Upper lobe of right lung (tissue), 1 donor: ENCODE measurements around the gene PARD3. TPM values are rescaled to one million over a fixed set of nuclear protein-coding genes. Genes with fewer than 3 reads are reported as not detected.
"Not testable (repeated sequence)": the region's sequence is repeated elsewhere in the genome, so short reads cannot be mapped to it uniquely, and the experiment has no call there.

Experiments
- ATAC-seq: fragments of 200-7000 bp; cut with Tn5 transposase; one replicate; pipeline ENCODE4 v1.9.1; 2020; ENCODE audit warnings: mild to moderate bottlenecking, moderate library complexity
- DNase-seq: peaks from one replicate; pipeline ENCODE4 v3.0.0-alpha.2; 2020
- H3K27ac ChIP-seq: fragments of 200-600 bp; one replicate; pipeline ENCODE4 v1.8.0; 2022
- H3K27me3 ChIP-seq: fragments of 200-600 bp; one replicate; pipeline ENCODE4 v1.8.0; 2022; ENCODE audit warnings: mild to moderate bottlenecking
- H3K36me3 ChIP-seq: fragments of 200-600 bp; one replicate; pipeline ENCODE4 v1.8.0; 2022
- H3K4me1 ChIP-seq: fragments of 200-600 bp; one replicate; pipeline ENCODE4 v1.8.0; 2022
- H3K4me3 ChIP-seq: fragments of 200-600 bp; one replicate; pipeline ENCODE4 v1.8.0; 2022; ENCODE audit warnings: mild to moderate bottlenecking
- H3K9me3 ChIP-seq: fragments of 200-600 bp; one replicate; pipeline ENCODE4 v1.8.0; 2022
- intact Hi-C: fragments of 100-400 bp; cut with DNase I; formaldehyde crosslinking; loops from one replicate; pipeline ENCODE4 v1.11.0; 2022
- total RNA-seq: library from RNA; stranded (reverse); fragmentation: NEBNext Ultra II Directional; extraction: Animal tissue kit (Norgen Biotek cat#: 25700); gene quantifications from one replicate; pipeline ENCODE4 v1.2.1, GENCODE V29; 2021
- TF ChIP-seq, protein P1 (sequence below): fragments of 200-600 bp; IDR thresholded peaks from one replicate; pipeline ENCODE4 v1.8.0; 2022; ENCODE audit warnings: antibody characterized with exemption
- donor health status: DM: no; HTN: yes; CAD: no; lungs with severe emphysema.

The PARD3 gene
- total RNA-seq, 1 donor from 2014 or later: 38.5 TPM

DNA sequence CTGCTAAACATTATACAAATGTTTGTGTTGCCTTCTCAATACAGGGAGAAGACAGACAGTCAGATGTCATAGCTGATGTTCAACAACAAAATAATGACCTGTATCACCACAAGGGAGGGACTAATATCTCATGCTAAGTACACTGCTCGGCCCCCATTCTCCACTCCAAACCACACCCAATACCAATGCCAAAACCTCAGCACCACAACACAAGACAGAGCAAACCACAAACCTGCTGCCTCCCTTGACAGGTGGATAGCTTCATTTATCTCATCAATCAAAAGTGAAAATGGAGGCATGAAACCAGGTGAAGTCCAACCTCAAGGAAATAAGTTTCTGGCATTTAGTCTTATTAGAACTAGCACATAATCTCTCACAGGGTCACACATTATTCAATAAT is 109.5 kb downstream of the PARD3 start:
- DNase-seq (no peak), ATAC-seq (no peak)
- Histone ChIP-seq H3K36me3 (no peaks in the 10 kb centered on the region), H3K9me3 (no peaks in the 10 kb centered on the region), H3K27me3 (no peaks in the 10 kb centered on the region), H3K4me3 (no peak overlapping the region), H3K27ac (no peak overlapping the region), H3K4me1 (peaks cover 28% of the 10 kb centered on the region)
- TF ChIP-seq, protein P1, sequence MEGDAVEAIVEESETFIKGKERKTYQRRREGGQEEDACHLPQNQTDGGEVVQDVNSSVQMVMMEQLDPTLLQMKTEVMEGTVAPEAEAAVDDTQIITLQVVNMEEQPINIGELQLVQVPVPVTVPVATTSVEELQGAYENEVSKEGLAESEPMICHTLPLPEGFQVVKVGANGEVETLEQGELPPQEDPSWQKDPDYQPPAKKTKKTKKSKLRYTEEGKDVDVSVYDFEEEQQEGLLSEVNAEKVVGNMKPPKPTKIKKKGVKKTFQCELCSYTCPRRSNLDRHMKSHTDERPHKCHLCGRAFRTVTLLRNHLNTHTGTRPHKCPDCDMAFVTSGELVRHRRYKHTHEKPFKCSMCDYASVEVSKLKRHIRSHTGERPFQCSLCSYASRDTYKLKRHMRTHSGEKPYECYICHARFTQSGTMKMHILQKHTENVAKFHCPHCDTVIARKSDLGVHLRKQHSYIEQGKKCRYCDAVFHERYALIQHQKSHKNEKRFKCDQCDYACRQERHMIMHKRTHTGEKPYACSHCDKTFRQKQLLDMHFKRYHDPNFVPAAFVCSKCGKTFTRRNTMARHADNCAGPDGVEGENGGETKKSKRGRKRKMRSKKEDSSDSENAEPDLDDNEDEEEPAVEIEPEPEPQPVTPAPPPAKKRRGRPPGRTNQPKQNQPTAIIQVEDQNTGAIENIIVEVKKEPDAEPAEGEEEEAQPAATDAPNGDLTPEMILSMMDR: no peak
- intact Hi-C loops: no loop called here

DNA sequence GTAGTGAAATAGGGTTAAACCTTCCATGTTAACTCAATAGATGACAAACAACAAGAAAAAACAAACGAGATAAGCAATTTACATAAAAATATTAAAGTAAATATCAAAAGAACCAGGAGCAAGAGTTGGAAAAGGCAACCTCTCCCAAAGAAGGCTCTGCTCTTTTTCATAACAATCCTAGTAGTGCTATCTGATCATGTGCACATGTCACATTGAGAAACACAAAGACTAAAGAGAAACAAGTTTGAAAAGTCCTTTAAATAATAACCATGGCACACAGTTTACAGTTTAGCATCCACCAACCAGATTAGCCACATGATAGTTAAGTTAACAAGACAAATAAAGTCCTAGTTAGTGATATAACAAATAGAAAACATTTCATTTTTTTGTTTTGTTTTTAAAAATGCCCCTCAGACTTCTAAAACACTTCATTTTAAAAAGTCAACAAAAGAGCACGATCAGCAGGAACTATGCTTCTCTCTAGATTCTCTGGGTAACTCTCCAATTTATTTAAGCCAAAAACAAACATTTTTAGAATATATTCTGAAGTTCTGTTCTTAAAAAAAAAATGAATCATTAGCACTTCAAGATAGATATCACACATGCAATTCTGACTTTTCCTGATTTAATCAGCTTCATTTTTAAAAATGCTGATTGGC is 110.4 kb downstream of the PARD3 start:
- Histone ChIP-seq H3K4me3 (no peak overlapping the region), H3K4me1 (peaks cover 27% of the 10 kb centered on the region), H3K27me3 (no peaks in the 10 kb centered on the region), H3K9me3 (no peaks in the 10 kb centered on the region), H3K36me3 (no peaks in the 10 kb centered on the region), H3K27ac (peak overlapping the region; percentile 15)
- ATAC-seq: no peak
- TF ChIP-seq, protein P1: no peak
- DNase-seq: no peak
- intact Hi-C loops: no loop called here

DNA sequence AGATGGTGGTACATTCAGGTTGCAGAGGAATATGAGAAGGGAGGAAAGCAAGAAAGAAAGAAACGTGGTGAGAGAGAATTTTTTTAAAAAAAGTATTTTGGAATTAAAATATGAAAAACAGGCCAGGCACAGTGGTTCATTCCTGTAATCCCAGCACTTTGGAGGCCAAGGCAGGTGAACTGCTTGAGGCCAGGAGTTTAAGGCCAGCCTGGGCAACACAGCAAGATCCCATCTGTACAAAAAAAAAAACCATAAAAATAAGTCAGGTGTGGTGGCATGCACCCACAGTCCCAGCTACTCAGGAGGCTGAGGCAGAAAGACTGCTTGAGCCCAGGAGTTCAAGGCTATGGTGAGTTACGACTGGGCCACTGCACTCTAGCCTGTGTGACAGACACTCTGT is 112.1 kb downstream of the PARD3 start:
- Histone ChIP-seq H3K4me1 (peaks cover 23% of the 10 kb centered on the region), H3K27ac (no peak overlapping the region), H3K9me3 (no peaks in the 10 kb centered on the region), H3K4me3 (no peak overlapping the region), H3K36me3 (no peaks in the 10 kb centered on the region), H3K27me3 (no peaks in the 10 kb centered on the region)
- no peak for ATAC-seq
- intact Hi-C loops: no loop called here
- TF ChIP-seq, protein P1: no peak
- DNase-seq: no peak

DNA sequence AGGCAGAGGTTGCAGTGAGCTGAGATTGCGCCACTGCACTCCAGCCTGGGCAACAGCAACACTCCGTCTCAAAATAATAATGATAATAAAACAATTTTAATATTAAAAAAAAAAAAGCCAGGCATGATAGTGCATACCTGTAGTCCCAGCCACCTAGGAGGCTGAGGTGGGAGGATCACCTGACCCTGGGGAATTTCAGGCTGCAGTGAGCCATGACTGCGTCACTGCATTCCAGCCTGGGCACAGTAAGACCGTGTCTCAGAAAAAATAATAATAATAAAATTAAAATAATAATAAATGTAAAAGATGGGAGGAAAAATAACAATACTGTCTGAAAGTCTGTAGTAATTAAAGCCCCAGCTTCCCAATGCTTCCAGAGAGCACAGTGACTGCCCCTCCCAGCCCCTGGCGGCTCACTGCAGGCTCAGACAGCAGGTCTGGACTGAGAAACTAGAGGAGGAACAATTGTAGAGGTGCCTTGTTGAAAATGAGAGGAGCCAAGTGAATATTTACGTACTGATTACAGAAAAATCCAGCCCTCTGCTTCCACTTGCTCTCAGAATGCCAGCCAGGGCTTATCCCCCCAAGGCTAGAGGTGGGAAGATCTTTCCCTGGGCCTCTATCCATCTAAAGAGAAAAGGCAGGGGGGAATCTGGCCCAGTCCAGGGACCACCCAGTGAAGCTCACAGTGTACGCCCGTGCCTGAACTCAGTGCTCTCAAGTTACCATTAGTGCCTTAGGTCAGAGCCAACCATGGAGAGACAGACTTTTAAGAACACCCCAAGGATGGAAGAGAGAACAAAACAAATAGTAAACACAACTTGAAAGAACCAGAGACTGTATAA is 112.8 kb downstream of the PARD3 start:
- intact Hi-C loops: no loop called here
- ATAC-seq (peak; percentile 35), DNase-seq (no peak)
- no peaks in the 10 kb centered on the region for H3K27me3 ChIP-seq
- TF ChIP-seq, protein P1: no peak
- H3K9me3 ChIP-seq: no peaks in the 10 kb centered on the region
- H3K36me3 ChIP-seq: no peaks in the 10 kb centered on the region
- peaks cover 23% of the 10 kb centered on the region for H3K4me1 ChIP-seq
- no peak overlapping the region for H3K4me3 ChIP-seq
- no peak overlapping the region for H3K27ac ChIP-seq

DNA sequence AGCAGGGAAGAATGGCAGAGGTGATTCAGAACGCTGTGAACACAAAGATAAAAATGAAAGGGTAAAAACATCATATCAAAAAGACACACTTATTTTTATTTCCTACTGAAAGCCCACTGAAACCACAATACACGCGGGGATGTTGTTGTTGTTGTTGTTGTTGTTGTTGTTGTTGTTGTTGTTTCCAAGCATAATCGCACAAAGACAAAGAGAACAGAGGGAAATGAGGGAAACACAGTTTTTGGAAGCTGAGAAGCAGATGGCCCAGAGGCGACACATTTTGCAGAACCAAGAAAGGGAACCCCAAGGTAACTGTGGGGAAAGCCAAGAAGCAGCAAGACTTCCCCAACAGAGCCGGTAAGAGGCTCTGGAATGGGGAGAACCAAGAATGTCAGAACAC is 113.9 kb downstream of the PARD3 start:
- Histone ChIP-seq H3K4me3 (no peak overlapping the region), H3K9me3 (no peaks in the 10 kb centered on the region), H3K36me3 (no peaks in the 10 kb centered on the region), H3K4me1 (peaks cover 23% of the 10 kb centered on the region), H3K27ac (no peak overlapping the region), H3K27me3 (no peaks in the 10 kb centered on the region)
- intact Hi-C loops: no loop called here
- ATAC-seq (no peak), DNase-seq (no peak)
- TF ChIP-seq, protein P1: no peak

DNA sequence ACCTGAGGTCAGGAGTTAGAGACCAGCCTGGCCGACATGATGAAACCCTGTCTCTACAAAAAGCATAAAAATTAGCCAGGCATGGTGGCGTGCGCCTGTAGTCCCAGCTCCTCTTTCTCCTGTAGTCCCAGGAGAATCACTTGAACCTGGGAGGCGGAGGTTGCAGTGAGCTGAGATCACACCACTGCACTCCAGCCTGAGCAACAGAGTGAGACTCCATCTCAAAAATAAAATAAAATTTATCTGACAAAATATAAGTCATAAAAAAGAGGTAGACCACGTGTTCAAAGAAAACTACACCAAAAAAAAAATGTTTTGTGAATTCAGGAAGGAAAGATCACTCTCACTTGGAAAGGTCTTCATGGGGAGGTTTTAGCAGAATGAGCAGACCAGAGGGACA is 114.3 kb downstream of the PARD3 start:
- H3K27ac ChIP-seq, DNase-seq, ATAC-seq, H3K27me3 ChIP-seq, H3K9me3 ChIP-seq, intact Hi-C loops, H3K4me3 ChIP-seq, H3K36me3 ChIP-seq: not testable (repeated sequence)
- H3K4me1 ChIP-seq: peaks cover 23% of the 10 kb centered on the region
